Fibroblast of skin of right biceps (primary cell): ENCODE results near the gene MASP1.
A peak's percentile ranks its signal among the peaks of the same experiment; 100 is the strongest.

Source experiments
- DNase-seq: peaks from one replicate; pipeline ENCODE4 v3.0.0-alpha.2; 2013

MASP1 gene

GRCh38 chr3:187293516-187294430, 2.2 kb upstream of the MASP1 start:
- DNase-seq, result peak; percentile 64

DNA sequence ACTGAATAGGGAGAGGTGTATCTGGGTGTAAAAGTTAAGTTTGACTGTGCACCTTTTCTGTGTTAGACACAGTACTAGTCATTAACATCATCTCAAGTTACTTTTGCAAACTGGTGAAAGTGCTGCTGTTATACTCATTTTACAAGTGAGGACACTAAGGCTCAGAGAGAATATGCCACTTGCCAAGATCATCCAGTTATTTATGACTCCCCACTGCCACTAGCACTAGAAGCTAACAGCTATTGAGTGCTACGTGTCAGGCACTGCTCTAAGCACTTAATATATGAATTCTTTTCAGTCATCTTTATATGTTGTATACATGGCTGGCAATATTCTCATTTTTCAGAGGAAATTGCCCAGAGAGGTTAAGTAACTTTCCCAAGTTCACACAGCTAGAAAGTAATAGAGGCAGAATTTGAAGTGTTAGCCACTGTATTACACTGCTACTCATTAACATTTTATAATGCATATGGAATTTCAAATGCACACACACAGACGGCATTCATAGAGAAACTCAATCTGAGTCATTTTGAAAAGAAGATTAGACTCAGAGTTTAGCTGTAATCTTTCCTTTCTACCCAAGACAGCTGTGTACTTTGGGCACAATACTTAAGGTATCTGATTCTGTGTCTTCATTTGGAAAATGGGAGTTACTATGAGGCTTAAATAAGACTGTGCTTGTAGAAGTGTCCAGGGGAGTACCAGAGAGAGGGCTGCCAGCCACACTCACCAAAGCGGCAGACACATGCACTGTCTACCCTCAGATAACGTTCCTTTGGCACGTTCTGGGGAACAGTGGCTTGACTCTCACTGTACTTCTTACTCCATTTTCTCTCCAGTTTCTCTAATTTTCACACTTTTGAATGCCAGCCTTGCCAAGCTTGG, 1.3 kb upstream of the MASP1 start:
- peak; percentile 59 for DNase-seq

- DNase-seq, result no peak
Measured at GRCh38 chr3:187292181-187292580, 644 bp upstream of the MASP1 start.

DNA sequence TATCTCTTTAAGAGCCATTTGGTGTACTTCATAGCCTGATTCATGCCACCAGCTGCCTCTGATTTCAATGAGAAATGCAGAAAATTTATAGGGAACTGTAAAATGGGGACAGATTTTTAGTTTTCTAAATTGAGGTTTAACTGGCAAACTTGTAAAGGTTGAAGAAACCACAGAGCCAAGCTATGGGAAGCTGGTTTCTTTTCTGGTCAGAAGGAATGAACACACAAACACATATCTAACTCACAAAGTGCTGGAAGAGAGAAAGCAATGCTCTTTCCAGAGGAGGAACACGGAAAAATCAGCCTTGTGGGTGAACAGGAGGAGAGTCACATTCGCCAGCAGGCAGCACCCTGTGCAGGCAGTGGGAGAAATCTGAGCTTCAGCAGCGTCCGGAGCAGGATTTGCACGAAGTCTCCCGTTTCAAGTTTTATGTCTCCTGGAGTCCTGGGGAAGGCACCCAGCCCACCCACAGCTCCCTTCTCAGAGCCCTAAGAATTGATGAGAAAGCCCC, 481 bp downstream of the MASP1 start:
- peak; percentile 48 for DNase-seq

- peak; percentile 9 for DNase-seq
Measured at GRCh38 chr3:187290503-187290902, 1.0 kb downstream of the MASP1 start.

- DNase-seq, result no peak
Measured at GRCh38 chr3:187288855-187289605, 2.5 kb downstream of the MASP1 start.

- no peak for DNase-seq
Measured at GRCh38 chr3:187288131-187288854, 3.2 kb downstream of the MASP1 start.

GRCh38 chr3:187287256-187287655, 4.3 kb downstream of the MASP1 start:
- DNase-seq, result no peak

DNA sequence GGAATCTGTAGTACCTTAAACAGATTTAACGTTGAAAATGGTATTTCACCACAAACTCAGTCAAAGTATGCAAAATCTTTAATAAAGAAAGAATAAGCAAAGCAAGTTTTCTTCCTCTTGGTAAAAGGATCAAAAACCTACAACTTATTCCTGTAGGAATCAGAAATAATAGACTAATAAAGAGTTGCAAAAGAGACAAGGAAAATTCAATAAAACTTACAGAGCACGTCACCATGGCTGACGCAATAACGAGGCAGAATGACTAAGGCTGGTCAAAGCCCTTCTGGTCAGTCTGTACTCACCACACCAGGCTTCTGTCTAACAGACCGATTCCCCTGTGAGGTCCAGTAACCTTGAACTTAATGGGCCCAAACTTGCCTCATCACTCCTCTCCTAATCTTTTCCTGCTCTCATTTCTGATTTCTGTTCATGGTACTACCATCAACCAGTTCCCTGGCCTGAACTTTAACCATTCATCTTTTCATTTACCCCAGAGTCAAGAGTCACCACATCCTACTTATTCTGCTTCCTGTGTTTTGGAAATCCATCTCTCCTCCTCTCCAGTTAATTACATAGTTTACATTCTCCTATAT, 5.0 kb downstream of the MASP1 start:
- peak; percentile 42 for DNase-seq

DNA sequence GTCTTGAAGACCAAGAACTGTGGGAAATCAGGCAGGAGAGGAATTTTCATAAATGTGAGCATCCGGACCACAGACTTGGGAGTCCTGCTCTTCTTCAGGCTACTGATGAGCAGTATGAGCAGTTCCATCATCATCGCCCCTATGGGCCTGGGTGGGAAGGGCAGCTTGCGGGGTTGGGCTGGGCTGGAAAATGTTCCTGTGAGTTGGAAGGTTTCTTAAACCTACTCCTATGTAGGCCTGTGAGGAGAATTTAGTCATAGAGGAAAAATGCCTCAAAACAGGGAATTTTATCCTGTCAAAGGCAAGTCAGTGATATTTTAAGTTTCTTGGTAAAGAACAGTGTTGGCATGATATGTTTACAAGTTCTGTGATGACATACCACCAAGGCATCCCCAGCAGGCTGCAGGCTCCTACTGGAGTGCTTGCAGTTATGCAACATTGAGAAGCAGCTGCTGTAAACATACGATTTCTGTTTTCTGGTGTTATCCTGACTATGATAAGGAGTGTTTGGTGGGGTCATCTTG, 10.3 kb downstream of the MASP1 start:
- DNase-seq, result peak; percentile 84

DNA sequence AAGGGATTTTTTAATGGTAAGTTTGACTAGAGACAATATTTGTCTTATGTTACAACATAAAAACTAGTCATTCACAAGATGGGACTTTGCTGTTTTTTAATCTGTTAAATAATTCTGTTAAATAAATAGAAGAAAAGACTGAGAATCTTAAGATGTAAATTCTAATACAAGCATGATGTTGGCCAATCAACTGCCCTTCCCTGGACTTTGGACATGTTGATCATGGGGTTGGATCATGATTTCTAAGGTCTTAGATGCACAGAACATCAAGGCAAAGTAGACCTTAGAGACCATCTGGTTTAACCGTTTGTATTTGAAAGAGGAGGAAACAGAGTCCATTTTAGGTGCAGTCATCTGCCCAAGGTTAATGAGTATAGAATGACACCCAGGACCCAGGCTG, 10.9 kb downstream of the MASP1 start:
- DNase-seq, result no peak

DNA sequence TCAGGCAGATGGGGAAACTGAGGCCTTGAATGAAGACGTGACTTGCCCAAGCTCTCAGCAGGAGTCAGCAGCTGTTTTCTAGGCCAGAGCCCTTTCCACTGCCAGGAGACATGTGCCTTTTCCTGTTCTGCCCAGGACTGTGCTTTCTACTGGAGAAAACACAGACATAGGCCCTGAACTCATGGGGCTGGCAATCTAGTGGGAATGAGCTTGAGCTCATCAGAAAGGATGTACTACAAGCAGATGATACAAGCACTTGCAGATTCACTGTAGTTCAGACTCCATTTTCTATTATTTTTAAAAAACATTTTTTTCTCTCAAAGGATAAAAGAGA, 14.4 kb downstream of the MASP1 start:
- DNase-seq, result no peak

DNA sequence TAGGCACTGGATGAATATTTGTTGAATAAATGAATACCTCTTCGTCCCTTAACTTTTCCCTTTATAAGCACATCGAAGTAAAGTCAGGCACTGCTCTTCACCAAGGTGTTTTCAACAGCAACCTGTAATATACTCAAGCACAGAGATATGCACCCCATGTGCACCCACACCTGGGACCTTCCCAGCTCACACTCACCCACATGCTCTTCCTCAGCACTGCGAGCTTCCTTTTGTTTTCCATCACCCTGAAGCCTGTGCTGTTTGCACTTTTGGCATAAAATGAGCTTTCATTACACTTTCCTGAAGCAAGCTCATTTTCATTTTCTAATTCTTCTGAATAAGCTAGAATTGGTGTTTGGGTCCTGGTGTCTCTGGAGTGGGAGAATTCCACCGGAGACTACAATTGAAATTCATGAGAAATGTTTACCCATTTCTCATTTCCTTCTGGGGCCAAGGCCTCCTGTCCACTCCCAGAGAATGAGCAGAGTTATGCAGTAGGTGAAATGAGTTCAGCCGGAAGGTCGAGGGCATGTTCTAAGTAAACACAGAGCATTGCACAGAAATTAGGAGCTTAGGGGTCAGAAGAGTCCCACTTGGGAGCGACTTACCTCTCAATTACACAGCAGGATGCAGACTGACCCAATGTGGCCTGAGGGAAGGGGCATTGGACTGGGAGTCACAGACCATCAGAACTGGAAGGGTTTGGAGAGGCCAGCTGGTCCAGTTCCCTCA, 15.0 kb downstream of the MASP1 start:
- no peak for DNase-seq

GRCh38 chr3:187274977-187275338, 16.6 kb downstream of the MASP1 start:
- no peak for DNase-seq

DNA sequence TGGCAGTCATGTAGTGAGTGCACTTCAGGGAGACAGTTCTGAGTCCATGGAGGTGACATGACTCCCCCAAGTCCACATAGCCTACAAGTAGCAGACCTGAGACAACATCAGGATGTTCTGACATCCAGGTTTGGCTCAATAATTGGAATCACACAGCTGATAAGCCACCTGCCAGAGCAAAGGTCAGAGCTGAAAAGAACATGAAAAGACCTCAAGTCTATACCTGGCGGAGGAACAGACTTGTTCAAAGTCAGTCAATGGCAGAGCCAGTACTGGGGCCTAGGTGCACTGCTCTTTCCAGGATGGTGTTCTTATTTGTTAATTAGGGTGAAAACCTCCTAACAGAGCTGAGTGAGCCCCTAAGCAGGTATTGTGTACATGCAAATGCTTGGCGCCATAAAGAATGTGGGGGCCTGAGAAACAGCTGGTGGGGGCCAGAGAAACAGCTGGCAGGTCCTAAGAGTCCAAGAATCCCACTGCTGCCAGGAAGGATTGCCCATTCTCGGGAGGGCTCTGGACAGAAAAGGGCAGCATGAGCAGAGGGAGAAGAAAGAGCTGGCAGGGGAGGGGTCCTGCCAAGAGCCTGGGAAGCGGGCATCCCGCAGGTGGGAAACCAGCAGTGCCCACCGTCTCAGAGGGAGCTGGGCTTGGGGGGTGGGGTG, 17.1 kb downstream of the MASP1 start:
- DNase-seq, result no peak

DNA sequence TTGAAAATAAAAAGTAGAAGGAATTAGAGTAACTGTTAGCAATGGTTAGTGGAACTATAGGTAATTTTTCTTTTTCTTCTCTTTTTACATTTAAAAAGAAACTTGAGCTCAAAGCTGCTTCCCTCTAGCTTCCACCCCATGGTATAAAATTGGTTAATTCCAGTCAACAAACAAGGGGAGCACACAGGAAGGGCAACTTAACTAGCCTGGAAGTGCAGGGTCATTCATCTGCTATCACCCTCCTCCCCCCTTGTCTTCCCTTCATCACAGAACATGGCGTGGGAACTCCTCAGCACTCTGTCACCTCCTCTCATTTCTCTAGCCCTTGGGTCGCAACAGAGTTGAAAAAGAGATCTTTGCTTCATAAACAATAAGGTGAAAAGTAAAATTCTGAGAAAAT, 20.0 kb downstream of the MASP1 start:
- DNase-seq, result no peak

DNA sequence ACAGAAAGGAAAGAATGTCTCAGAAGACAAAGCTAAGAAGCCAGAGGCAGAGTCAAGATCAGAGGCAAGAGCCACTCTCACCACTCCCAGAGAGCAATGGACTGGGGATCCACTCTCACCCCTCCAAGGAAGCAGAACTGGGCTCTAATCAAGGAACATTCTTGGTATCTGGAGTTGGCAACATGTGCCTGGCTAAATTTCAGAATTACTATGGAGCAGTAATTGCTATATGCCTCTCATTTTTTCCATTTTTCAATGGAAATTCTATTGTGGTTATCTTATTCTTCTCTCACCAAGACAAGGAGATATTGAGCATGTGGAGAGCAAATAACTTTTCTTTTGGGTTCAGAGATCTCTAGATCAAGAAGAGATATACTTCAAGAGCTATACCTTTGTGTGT, 22.1 kb downstream of the MASP1 start:
- DNase-seq, result no peak

DNA sequence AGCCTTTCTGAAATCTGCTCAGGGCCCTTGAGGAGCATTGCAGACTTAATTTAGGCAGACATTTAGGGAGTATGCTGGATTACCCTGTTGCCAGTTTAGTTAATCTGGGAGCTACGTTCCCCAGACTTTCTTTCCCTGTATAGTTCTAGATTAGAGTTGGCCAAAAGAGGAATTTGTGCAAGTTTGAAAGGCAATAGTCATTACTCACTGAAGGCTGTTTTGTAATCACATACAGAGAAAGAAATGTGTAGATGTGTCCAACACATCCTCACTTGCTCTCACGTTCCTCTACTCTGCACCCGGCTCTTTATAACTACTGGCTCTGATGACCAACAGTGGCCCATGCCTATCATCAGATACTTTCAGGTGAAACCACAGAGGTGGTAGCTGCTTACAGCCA, 24.2 kb downstream of the MASP1 start:
- DNase-seq, result no peak

- DNase-seq, result no peak
Measured at GRCh38 chr3:187266691-187267090, 24.8 kb downstream of the MASP1 start.

DNA sequence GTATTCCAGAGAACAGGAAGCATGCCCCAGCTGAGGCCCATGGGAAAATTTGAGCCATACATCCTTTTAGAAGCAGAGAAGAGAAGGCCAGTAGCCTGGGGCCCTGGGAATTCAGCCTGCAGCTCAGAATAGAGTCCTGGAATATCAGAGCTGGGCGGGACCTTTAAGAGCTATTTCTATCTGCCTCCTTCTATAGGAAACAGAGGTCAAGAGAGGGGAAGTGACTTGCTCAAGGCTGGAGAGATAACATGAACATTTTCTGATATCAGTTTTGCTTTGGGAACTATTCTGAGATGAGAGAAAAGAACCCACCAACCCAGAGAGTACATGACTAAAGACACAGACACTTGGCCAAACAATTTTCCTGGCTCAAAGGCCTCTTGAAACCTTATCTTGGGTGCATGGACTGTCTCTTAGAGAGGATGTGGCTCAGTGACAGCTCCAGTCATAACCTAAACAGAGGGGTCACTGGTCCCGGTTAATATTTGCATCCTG, 26.0 kb downstream of the MASP1 start:
- DNase-seq, result peak; percentile 18
